ENCODE measurements around the gene ADAMTSL1. TPM values are rescaled to one million over a fixed set of nuclear protein-coding genes. Genes with fewer than 3 reads are reported as not detected.

ADAMTSL1 gene
- total RNA-seq, 1 donor from 2014 or later, result not detected

GRCh38 chr9:18800579-18800978 lies 326.6 kb downstream of the ADAMTSL1 start:
- intact Hi-C loops (cut with micrococcal nuclease), result no loop called here

GRCh38 chr9:18805386-18805785 lies 331.4 kb downstream of the ADAMTSL1 start:
- intact Hi-C loops (cut with micrococcal nuclease), result no loop called here

- intact Hi-C loops (cut with micrococcal nuclease), result no loop called here
These were observed 332.5 kb downstream of the ADAMTSL1 start for GRCh38 chr9:18806232-18807080.

GRCh38 chr9:18810581-18810980 lies 336.6 kb downstream of the ADAMTSL1 start:
- intact Hi-C loops (cut with micrococcal nuclease), result no loop called here

DNA sequence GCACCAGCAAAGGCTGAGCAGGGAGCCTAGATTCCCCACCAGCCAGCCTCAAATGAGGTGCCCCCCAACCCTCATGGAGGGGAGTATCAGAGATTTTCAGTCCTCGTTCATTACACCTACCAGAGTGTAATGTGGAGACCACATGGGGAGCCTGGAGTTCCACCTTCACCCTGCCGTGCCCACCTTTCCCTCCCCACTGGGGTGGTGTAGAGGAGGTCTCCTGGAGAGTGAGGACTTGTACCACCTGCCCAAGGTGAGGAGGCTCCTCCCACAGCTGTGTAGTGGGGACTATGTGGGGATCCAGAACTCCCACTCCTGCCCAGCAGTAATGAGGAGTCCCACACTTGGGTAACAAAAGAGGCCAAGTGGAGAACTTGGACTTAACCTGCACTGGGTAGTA lies 337.2 kb downstream of the ADAMTSL1 start:
- intact Hi-C loops (cut with micrococcal nuclease), result no loop called here

GRCh38 chr9:18819418-18819817 lies 345.5 kb downstream of the ADAMTSL1 start:
- intact Hi-C loops (cut with micrococcal nuclease), result no loop called here

GRCh38 chr9:18820566-18821095 lies 346.7 kb downstream of the ADAMTSL1 start:
- intact Hi-C loops (cut with micrococcal nuclease), result no loop called here

GRCh38 chr9:18821788-18822187 lies 347.8 kb downstream of the ADAMTSL1 start:
- intact Hi-C loops (cut with micrococcal nuclease), result no loop called here

DNA sequence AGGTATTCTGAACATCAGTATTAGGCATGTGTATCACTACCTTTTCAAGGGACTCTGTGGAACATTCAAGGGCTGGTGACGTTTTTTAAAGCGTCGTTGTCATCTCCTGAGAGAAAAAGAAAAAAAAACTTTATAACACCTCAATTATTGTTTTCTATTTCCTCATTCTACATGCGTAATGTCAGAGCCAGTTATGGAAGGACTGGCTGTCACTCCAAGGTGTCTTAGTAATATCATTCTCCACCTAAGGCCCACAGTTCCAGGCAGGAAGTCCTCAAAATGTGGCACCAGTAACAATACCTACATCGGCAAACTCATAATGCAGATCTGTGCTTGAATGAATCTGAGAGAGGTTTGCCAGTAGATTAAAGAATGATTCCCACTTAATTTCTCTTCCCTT lies 348.9 kb downstream of the ADAMTSL1 start:
- intact Hi-C loops (cut with micrococcal nuclease), result no loop called here

GRCh38 chr9:18824095-18824666 lies 350.2 kb downstream of the ADAMTSL1 start:
- intact Hi-C loops (cut with micrococcal nuclease), result no loop called here

- intact Hi-C loops (cut with micrococcal nuclease), result no loop called here
These were observed 351.8 kb downstream of the ADAMTSL1 start for GRCh38 chr9:18825656-18826170.

GRCh38 chr9:18826248-18826647 lies 352.3 kb downstream of the ADAMTSL1 start:
- intact Hi-C loops (cut with micrococcal nuclease), result no loop called here

DNA sequence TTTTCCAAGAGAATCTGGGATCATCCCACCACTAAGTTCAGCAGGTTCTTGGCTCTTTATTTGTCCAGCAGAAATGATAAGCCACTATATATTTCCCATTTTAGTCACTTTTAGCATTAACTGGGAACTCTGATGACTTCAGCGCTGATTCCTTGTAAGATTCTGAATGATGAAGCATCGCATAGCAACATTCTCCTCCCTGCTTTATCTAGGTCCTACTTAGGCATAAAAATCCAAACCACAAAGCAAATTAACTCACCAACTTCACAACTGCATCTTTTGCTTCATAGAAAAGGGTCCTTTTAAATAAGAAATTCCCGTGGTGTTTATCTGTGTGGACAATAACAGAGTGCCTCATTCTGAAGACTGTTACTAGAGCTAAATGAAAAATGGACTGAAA lies 355.1 kb downstream of the ADAMTSL1 start:
- intact Hi-C loops (cut with micrococcal nuclease), result no loop called here

- intact Hi-C loops (cut with micrococcal nuclease), result no loop called here
These were observed 355.9 kb downstream of the ADAMTSL1 start for GRCh38 chr9:18829873-18830272.

DNA sequence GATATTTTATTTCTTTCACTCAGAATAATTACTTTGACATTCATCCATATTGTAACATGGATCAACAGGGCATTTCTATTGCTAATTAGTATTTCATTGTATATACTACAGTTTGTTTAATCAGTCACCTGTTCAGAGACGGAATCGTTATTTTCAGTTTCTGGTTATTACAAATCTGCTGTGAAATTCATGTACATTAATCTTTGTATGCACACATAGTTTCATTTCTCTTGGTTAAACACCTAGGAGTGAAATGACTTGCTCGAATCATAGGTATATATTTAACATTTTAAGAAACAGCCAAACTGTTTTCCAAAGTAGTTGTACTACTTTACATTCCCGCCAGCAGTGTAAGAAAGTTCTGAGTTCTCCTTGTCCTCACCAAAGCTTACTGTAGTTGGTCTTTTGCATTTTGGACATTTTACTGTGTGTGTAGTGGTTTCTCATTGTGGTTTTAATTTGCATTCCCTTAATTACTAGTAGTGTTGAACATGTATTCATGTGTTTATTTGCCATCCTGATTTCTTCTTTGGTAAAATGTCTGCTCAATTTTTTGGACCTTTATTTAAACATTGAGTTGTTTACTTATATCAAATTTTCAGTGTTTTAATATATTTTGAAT lies 360.9 kb downstream of the ADAMTSL1 start:
- intact Hi-C loops (cut with micrococcal nuclease), result no loop called here

GRCh38 chr9:18837402-18837801 lies 363.4 kb downstream of the ADAMTSL1 start:
- intact Hi-C loops (cut with micrococcal nuclease), result no loop called here

DNA sequence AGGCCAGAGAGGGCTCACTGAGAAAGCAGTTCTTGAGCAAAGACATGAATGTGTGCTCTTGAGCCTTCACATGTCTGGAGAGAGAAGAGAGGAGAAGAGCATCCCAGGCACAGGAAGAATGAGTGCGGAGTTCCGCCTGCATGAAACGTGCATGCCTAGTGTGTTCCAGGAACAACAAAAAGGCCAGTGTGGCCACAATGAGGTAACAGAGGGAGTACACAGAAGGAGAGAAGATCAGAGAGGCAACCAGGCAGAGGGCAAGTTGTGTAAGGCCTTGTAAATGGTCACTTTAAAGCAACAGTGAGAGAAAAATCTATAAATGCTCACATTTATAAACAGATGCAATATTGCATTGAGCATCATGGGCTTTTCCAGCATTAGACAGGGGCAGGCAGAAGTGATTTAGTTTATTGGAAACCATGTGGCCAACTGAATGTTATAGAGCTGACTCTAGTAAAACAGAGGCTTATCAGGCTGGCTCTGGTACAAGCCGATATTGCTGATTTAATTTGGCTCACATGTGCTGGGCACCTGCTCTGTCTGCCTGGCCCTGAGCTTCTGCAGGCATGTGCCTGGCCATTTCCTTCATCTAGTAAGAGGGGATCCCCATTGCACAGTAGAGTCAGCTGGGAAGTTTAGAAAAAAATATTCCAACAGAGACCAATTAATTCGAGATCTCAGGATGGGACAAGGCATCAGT lies 373.8 kb downstream of the ADAMTSL1 start:
- intact Hi-C loops (cut with micrococcal nuclease), result no loop called here

DNA sequence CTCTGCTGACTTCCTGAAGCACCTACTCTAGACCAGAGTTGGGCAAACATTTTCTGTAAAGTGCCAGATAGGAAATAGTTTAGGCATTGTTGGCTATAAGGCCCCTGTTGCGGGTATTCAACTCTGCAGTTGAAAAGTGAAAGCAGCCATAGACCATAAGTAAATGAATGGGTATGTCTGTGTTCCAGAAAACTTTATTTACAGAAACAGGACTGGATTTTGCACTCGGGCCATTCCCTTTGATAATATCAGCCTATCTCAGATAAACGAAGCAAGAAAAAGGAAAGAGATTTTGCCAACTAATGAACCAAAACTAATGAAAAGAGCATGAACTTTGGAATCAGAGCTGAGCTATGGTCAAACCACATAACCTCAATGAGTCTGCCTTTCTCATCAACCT lies 374.7 kb downstream of the ADAMTSL1 start:
- intact Hi-C loops (cut with micrococcal nuclease), result no loop called here

GRCh38 chr9:18849270-18849669 lies 375.3 kb downstream of the ADAMTSL1 start:
- intact Hi-C loops (cut with micrococcal nuclease), result no loop called here

GRCh38 chr9:18849890-18850677 lies 376.1 kb downstream of the ADAMTSL1 start:
- intact Hi-C loops (cut with micrococcal nuclease), result no loop called here
